GM11168 (cell line): ENCODE data around the gene PAX5.

Source experiments
- in situ Hi-C: fragments of 300-500 bp; cut with MboI; formaldehyde crosslinking; loops from one replicate; pipeline ENCODE4 v1.12.0; 2022; ENCODE audit warnings: low sequenced_read_pairs; ENCODE audit not compliant: unreplicated experiment

Gene PAX5

GRCh38 chr9:36791222-36791950 lies 242.7 kb downstream of the PAX5 start:
- in situ Hi-C loops: no loop called here

GRCh38 chr9:36789886-36790285 lies 244.2 kb downstream of the PAX5 start:
- in situ Hi-C loops: no loop called here

- in situ Hi-C loops: no loop called here
Measured at GRCh38 chr9:36788534-36788933, 245.5 kb downstream of the PAX5 start.

- in situ Hi-C loops: no loop called here
Measured at GRCh38 chr9:36787709-36788108, 246.4 kb downstream of the PAX5 start.
